ENCODE results near the gene OR4E1.

GRCh38 chr14:21719841-21720240 lies 46.2 kb upstream of the OR4E1 start:
- TF ChIP-seq YY1 (IDR thresholded peaks at IDR 0.05; ENCODE audit: insufficient read depth, insufficient read length) (no peak), SUZ12 (IDR thresholded peaks at IDR 0.05; ENCODE audit: extremely low read depth, insufficient read depth, insufficient read length) (no peak)

Data from NT2/D1 (cell line).